ENCODE results near the gene IGSF21.

DNA sequence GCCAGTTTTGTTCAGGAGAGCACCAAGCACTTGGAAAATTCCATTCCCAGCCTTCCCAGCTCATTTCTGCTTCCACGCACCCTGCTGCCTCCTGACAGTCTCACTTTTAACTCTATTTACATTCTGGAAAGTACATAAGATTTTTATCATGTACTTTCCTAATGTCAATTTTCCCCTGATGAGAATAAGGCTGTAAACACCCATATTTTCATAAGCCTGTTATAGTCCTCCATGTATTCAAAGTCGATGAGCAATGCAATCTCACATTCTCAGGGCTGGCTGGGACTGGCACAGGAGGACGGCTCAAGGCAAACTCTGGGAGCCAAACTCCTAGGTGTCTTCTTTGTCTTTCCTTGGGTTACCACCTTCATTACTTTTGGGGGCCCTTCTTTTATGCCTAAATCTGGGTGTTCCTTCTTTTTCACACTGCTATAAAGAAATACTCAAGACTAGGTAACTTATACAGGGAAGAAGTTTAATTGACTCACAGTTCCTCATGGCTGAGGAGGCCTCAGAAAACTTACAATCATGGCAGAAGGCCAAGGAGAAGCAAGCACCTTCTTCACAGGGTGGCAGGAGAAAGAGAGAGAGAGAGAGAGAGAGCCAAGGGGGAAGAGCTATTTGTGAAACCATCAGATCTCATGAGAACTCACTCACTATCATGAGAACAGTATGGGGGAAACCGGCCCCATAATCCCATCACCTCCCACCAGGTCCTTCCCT lies 94.6 kb downstream of the IGSF21 start:
- TF ChIP-seq, protein P1, sequence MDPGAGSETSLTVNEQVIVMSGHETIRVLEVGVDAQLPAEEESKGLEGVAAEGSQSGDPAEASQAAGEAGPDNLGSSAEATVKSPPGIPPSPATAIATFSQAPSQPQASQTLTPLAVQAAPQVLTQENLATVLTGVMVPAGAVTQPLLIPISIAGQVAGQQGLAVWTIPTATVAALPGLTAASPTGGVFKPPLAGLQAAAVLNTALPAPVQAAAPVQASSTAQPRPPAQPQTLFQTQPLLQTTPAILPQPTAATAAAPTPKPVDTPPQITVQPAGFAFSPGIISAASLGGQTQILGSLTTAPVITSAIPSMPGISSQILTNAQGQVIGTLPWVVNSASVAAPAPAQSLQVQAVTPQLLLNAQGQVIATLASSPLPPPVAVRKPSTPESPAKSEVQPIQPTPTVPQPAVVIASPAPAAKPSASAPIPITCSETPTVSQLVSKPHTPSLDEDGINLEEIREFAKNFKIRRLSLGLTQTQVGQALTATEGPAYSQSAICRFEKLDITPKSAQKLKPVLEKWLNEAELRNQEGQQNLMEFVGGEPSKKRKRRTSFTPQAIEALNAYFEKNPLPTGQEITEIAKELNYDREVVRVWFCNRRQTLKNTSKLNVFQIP (CRISPR knock-in tag; IDR thresholded peaks at IDR 0.05; ENCODE audit: borderline replicate concordance, low read depth): no peak
- TF ChIP-seq TCF4 (CRISPR knock-in tag; IDR thresholded peaks at IDR 0.05; ENCODE audit: borderline replicate concordance) (no peak), GLIS3 (CRISPR knock-in tag; IDR thresholded peaks at IDR 0.05) (no peak), ZNF70 (CRISPR knock-in tag; IDR thresholded peaks at IDR 0.05) (no peak), ZFP3 (CRISPR knock-in tag; IDR thresholded peaks at IDR 0.05) (no peak)

Data from SK-N-SH treated with all-trans-retinoic acid at 6 μM for 48 hours (cell line).